NCI-H1436 treated with DMSO at 0.1 percent for 48 hours (cell line): ENCODE measurements around the gene VN1R5.
"Not testable (repeated sequence)": the region's sequence is repeated elsewhere in the genome, so short reads cannot be mapped to it uniquely, and the experiment has no call there.

Experiments used
- DNase-seq: peaks from one replicate; lab custom pipeline; 2025; lab: John Stamatoyannopoulos, UW

The VN1R5 gene

DNA sequence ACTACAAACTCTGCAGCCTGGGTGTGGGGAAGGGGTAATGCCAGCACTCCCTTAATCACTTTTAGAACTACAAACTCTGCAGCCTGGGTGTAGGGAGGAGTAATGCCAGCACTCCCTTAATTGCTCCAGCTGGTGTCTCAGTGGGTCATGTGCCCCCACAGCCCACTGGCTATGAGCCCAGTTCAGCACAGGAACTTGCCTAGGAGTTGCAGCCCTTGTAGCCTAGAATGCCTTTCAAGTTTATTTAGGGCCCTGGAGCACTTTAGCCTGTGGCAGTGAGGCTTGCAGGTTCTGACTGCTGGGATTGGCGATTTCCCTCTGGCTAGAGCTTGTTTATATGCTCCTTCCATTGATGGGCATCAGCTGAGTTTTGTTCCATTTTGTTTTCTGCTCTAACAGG is 17.1 kb downstream of the VN1R5 start:
- DNase-seq: no peak

DNA sequence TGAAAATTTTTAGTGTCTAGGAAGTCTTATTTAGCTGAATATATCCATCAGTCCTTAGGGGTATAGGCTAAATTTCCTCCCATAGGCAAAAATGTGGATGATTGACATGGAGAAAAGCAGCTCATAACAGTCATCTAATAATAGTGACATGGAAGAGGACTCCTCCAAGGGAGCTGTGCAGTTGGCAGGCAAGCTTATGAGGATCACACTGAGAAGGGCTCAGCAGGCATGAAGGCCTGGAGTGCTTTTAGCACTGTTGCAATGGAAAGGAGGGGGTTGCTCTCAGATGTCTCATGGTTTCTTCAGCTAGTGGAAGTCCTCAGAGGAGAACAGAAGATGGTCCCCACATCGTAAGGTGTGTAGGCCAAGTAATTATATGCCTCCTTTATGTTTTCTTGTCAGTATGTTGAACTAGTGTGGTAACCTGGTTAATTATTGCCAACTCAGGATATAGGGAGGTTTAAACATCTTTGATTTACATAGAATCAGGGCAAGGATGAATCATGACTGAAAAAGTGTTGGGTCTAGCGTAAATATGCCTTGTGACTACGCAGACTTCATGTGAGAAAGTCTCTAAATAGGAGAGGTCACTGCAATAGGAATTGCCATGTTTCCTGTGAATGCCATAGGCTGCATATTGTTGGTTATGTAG is 18.9 kb downstream of the VN1R5 start:
- no peak for DNase-seq

DNA sequence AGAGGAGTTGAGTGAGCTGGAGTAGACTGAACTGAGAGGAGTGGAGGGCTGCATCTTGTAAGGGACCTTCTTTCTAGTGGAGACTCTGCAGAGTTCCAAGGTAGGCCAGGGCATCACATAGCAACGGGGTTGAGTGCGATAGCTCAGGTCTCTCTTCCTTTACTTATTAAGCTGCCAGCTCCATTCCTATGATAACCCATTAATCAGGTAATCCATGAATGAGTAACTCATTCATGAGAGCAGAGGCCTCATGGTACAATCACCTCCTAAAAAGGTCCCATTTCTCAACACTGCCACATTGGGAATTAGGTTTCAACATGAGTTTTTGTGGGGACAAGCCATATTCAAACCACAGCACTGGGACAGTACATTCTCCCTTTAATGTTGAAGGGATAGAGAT is 21.3 kb downstream of the VN1R5 start:
- no peak for DNase-seq

DNA sequence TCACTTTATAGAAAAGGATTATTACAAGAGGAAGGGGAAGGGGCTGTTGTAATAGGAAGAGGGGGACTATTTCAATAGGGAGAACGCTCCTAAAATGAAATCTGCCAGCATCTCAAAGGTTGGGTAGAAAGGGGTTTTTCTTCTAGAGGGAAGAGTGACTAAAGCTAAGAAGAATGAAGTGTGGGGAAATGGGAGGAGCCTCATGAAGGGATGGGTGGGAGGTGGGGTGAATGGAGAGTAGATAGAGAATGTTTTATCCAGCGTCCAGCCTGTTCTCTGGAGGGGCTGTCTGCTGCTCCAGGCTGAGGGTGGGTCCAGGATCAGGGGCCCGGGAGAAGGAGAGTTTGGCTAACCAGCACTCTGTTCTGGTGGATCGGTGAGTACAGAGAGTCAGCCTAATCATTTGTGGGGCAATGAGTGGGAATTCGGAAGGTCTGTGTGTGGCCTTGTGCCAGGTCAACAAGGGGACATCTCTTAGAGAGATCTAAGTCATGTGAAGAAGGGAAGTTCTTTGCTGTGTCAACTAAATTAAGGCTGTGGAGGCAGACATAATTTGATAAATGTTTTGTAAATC is 25.2 kb downstream of the VN1R5 start:
- no peak for DNase-seq

DNA sequence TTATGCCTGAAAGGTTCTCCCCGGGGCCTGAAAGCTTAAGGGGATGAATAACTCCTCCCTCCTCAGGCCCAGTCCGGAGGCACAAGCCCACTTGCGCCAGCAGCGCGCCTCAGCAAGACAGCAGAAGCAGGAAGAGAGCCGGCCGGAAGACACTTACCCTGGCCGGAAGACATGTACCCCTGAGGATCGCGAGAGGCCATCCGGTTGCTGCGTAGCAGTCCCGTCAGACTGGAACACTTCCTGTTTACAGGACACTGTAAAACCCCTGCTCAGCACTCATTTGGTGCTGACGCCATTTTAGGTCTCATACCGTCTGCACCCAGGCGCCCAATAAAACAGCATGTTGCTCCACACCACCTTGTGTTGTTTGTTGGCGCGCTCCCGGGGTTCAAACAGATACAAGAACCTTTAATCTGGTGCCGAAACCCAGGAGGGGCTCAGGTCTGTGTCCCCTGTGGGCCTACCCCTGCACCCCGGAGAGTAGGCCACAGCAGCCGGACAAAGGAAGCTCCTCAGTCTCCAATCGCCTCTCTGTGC is 30.3 kb downstream of the VN1R5 start:
- no peak for DNase-seq

DNA sequence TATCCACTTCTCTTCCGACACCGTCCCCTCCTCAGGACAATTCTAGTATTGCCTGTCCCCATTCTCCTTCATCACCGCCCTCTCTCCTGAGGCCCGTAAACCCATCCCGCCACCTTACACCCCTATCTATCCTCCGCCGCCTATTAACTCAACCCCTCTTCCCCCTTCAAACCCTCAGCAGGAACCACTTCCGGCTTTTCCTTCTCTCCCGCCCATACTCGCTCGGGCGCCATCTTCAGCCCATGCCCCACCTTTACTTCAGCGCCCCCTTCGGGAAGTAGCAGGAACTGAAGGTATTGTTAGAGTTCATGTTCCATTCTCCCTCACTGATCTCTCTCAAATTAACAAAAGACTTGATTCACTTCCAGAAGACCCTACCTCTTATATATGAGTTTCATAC is 31.6 kb downstream of the VN1R5 start:
- no peak for DNase-seq

DNA sequence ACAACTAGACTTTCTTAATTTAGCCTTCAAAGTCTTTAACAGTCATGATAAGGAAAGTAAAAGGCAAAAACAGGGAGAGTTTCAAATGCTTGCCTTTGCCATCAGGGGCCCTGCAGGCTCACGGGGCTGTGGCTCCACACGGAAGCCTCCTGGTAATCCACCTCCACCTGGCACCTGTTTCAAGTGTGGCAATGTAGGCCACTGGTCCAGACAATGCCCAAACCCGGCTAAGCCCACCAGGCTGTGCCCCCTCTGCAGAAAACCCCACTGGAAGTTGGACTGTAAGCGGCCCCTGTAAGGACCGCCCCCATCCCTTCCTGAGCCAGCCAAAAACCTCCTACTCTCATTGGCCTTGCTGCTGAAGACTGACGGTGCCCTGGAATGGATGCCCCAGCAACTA is 32.5 kb downstream of the VN1R5 start:
- no peak for DNase-seq

DNA sequence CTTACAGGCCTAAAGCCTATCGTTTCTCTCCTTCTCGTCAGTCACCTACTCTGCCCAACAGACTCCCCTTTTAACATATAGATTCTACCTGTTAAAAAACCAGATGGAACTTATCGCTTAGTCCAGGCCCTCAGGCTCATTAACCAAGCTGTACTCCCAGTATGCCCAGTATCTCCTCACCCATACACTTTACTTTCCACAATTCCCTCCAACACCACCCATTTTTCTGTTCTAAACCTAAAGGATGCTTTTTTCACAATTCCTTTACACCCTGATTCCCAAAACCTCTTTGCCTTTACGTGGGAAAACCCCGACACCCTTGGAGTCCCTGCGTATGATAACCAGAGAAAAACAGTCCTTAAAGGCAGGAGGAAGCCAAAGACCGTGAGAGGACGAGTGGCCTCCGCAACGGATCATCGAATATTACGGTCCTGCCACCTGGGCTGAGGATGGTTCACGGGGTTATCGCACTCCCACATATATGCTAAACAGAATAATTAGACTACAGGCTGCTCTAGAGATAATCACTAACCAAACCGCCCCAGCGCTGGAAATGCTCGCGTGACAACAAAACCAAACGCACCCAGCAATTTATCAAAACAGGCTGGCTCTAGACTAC is 33.5 kb downstream of the VN1R5 start:
- not testable (repeated sequence) for DNase-seq

DNA sequence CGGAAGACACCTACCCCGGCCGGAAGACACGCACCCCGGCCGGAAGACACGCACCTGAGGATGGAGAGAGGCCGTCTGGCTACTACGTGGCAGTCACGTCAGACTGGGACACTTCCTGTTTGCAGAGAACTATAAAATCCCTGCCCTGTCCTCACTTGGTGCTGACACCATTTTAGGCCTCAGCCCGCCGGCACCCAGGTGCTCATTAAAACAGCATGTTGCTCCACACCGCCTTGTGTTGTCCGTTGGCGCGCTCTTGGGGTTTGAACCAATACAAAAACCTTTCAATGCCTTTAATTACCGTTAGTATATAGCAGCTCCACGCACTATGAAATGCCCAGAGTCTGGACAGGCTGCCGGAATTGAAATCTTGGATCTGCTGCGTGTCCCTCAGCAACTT is 34.7 kb downstream of the VN1R5 start:
- DNase-seq: no peak

DNA sequence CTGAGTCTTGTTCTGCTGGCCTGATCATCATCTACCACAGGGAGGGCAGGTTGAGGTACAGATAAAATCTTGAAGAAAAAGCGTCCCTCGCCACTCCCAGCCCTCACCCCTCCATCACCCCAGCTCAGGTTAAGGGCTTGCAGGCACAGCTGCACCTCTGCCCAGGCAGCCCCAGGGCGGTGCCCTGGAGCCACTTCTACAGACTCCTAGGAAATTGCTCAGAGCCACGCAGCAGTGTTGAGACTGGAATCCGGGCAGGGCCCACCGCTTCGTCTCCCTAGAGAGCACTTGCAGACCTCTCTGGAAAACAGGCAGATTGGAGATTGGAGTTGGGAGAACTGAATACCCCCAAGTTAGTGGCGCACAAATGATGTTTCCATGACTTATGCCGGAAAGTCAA is 35.3 kb downstream of the VN1R5 start:
- DNase-seq: no peak

DNA sequence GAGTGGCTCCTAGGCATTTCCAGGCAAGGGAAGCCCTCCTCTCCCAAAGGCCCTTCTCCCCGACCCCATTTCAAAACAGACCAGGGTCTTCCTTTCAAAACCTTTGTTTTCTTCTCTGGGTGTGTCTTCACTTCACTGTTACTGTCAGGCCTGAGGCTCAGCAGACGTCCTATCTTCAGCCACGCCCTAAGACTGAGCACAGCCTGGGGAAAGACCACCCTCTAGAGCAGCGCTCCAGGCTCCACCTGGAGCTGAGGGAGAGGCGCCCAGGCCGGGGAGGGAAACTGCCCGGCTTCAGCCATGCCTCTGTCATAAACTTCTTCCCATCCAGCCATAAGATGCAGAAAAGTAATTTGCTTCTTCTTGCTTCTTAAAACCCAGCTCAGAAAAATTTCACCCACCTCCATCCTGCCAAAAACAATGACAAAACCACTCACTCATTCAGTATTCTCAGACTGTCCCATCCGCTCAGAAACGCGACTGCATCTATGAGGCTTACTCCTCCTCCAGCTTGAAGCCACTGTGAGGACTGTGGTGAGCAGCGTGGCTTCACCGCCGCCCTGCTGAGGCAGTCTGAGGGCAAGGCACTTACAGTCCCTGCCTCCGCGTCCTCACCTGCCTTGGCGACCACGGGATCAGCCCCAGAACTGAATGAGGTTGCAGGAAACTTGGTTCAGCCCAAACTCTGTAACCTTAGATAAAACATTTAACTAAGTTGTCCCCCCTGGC is 36.1 kb downstream of the VN1R5 start:
- DNase-seq: no peak

DNA sequence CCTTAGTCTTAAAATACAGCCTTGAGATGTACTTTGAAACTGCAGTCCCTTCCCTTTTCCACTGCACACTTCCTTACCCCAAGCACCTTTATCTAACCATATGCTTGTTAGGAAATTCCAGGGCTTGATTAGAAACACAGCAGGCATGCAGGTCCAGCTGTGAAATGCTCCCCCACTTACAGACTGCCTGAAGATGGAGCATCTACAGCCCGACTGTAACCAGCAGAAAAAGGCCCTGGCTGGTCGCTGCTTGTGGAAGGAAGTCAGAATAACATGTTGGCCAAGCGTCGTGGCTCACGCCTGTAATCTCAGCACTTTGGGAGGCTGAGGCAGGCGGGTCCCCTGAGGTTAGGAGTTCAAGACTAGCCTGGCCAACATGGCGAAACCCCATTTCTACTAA is 37.2 kb downstream of the VN1R5 start:
- DNase-seq: no peak

DNA sequence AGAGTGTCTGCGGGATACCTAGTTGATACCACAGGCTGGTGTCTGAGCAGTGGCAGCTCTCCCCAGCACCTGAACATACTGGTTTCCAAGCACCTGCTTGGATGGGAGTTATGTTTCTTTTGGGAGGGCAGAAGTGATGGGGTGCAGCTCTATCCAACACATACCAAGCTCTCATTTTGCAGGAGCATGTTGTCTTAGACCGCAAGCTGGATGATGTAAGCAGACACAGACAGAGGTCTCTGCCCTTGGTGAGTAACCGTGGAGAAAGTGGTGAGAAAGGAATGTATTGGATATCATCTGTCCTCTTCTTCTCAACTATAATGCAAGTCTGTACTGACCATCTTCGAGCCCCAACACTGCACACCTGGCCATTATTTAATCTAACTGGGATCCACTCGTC is 38.4 kb downstream of the VN1R5 start:
- no peak for DNase-seq

DNA sequence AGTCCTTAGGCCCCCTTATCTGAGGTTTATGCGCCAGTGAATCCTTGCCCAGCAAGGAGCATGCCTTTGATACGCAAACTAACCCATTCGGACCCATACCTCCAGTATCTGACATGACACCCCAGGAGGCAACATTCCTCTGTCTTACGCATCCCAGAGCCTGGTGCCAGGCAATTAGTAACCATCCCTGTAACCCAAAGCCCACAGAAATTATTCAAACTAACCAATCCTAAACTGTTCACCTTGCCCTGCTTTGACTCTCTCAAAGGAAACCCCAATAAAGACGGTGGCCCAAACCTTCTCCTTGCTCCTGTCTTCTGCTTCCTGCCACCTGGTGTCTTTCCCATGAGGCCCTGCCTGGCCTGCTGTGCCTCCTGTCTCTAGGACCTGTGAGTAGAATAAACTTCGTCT is 39.4 kb downstream of the VN1R5 start:
- no peak for DNase-seq

DNA sequence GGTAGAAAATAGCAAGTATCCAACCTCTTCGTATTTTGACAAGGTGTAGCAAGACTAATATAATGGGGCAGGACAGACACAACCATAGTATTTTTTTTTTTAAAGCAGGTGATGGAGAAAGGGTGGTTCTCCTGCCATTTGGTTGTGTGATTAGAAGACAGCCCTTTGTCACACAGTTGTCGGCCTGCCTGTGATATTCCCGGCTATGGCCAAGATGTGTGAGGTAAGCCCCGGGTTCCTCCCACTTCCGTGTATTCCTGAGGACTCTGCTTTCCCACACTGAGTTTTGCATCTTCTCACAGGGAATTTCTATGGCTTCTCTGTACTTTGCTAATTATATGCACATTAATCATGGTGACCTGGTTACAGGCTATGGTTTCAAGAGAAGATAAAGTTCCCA is 39.9 kb downstream of the VN1R5 start:
- no peak for DNase-seq

DNA sequence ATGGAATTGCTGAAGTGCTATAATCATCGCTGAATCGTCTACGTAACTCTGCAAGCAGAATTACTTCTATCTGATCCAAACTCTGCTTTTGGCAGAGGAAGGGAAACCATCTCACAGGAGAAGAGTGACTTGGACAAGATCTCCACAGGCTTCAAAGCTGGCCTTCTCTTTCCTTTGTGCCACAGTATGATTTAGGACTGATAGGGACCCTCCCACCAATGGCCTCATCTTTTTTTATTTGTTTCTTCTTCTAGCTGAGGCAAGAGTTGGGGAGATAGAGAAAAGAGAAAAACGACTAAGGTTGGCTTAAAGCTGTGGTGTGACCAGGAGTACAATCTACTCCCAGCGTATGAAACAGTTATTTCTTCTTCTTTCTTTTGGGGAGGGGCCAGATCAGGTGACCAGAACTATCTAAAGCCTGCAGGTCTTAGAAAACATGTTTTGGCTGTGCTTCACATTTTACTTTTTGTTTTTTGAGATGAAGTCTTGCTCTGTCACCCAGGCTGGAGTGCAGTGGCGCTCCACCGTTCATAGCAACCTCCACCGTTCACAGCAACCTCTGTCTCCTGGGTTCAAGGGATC is 40.8 kb downstream of the VN1R5 start:
- no peak for DNase-seq

DNA sequence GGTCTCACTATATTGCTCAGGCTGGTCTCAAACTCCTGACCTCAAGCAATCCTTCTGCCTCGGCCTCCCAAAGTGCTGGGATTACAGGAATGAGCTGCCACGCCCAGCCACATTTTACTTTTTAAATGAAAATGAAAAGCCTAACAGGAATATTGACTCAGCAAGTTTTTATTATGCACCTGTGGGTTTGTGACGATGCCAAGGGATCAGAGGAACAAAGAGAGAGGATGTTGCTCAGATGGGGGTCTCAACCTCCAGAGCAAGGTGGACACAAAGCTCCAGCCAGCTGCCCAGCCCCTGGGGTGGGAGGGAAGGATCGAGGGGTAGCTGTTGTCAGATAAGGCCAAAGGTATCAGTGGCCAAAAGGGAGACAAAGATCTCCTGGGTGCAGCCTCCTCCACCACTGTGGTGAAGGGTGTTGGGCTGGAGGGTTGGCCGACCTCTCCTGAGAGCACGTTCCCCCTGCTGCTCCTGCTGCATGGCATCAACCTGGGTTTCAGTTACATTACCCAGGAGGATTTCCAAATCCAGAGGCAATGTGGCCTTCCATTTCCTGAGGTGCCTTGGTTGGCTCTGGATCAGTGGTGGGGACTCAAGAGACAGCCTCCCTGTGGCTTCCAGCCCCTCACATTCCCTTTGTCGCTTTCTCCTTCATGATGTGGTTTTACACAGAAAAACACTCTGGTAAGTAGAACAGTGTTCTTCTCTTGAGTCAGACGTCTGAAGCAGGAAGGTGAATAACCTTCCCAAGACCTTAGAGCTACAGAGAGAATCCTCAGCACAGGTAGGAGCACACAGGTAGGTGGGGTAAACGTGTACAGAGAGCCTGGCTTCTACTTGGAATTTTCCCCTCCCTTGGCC is 41.6 kb downstream of the VN1R5 start:
- no peak for DNase-seq

DNA sequence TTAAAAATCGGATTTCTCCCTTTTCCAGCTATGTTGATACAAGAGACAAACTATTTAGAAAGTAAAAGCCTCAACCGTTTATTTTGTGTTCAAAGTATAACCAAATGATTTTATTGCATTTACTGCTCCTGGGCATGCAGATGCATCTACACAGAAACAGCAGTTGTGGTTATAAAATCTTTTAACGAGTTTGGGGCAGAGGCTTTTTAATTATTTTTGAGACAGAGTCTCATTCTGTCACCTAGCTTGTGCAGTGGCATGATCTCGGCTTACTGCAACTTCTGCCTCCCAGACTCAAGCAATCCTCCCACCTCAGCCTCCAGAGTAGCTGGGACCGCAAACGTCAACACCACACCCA is 42.2 kb downstream of the VN1R5 start:
- DNase-seq: no peak

DNA sequence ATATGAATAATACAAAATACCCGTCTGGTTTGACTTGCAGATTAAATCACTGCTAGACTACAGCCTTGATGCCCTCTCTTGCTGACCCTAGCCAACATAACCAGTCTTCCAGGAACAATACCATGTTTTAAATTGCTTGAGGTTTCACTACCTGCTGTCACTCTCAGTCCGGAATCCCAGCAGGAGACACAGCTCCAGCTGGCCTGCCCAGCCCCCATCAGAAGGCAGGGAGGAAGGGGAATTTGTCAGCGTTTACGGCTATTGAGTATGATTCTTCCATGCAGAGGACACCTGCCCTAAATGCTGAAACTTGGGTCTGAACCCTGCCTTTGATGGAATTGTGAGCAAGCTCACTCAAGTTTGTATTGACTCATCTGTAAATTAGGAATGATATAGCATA is 42.8 kb downstream of the VN1R5 start:
- DNase-seq: no peak

DNA sequence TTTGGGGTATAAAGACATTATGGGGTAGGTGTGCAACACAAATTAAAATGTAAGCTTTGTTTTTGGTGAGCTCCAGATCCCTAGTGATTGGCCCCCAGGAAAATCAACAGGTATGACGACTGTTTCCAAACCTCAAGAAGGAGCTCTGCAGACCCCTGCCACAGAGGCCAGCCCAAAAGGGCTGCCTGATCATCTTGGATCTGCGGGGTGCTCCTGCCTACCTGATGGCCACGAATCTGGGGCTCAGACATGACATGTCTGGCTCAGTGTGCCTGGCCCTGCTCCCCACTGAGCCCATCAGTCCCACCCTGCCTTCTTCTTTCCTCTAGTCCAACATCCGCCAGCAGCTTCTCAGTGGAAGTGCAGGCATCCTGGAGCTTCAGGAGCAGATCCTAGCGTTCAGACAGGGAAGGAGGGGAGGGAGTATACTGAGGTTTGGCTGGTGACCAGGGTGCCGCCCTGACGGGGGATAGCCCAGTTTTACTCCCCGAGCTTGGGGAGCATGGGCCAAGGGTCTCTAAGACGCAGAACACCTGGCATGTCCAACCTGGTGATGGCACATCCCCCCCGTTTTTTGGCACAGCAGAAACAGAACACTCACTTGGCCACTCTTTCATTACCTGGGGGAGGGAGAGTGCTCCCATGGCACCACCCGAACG is 44.0 kb downstream of the VN1R5 start:
- no peak for DNase-seq

DNA sequence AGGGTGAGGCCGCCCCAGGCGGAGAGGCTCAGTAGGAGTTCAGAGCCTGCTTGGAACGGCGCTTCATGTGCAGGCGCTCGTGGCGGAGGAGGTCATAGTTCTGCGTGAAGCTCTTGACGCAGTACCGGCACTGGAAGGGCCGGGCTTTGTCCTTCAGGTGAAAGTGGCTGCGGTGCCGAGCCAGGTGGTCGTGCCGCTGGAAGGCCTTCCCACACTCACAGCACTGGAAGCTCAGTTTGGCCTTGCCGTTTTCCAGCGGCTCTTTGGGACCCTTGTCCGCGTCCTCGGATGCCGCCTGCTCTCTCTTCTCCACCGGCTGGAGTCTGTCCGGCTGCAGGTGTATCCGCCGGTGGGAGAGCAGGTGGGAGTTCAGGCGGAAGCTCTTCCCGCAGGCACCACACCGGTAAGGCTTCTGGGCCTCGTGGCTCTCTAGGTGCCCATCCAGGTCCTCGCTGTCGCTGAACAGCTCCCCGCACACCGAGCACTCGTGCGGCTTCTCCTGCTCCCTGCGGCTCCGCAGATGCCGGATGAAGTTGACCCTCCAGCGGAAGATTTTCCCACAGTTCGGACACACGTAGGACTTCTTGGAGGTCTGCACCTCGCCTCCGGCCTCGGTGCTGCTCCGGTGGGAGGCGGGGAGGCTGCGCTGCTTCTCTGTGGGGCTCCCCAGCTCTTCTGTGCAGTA is 44.8 kb downstream of the VN1R5 start:
- DNase-seq: no peak
